CD4-positive, alpha-beta T cell (primary cell): Measurements from ENCODE around the gene ARL15. TPM values are rescaled to one million over a fixed set of nuclear protein-coding genes. Genes with fewer than 3 reads are reported as not detected.

Source experiments
- ATAC-seq: fragments of 200-7000 bp; cut with Tn5 transposase; one replicate; pipeline ENCODE4 v1.10.0; 2022; ENCODE audit warnings: mild to moderate bottlenecking; ENCODE audit not compliant: poor library complexity
- CTCF ChIA-PET: fragments of 350-600 bp; sonication (Branson Sonifier 250); formaldehyde crosslinking; loops from one replicate; lab custom pipeline; 2021; ENCODE audit warnings: antibody characterized with exemption, inconsistent platforms; lab: Charles Lee
- POLR2A ChIA-PET: fragments of 350-600 bp; sonication (Branson Sonifier 250); formaldehyde crosslinking; loops from one replicate; lab custom pipeline; 2021; ENCODE audit warnings: antibody characterized with exemption, inconsistent platforms; lab: Charles Lee
- DNase-seq, 14 experiments: peaks; one replicate each; pipeline ENCODE4 v3.0.0-alpha.2; 2013 to 2020; ENCODE audit warnings: mixed read lengths in 2 of 14
- H3K27ac ChIP-seq, 2 donors: one replicate each; pipeline versions ENCODE4 v1.5.1 to v1.7.0; 2013; ENCODE audit warnings: low read length in 2 of 2, low read depth in 1 of 2, mild to moderate bottlenecking in 1 of 2
- H3K27me3 ChIP-seq, 2 experiments: 1 replicate in 1 of 2; 2 replicates in 1 of 2; pipeline versions ENCODE4 v1.6.1 to v1.7.0; 2013; ENCODE audit warnings: low read length in 2 of 2, control low read depth in 1 of 2, mild to moderate bottlenecking in 1 of 2, moderate library complexity in 1 of 2; ENCODE audit not compliant: insufficient read depth in 2 of 2, control insufficient read depth in 1 of 2
- H3K36me3 ChIP-seq: one replicate; pipeline ENCODE4 v1.6.1; 2013; ENCODE audit warnings: low read length, control low read depth; ENCODE audit not compliant: insufficient read depth
- H3K4me1 ChIP-seq: one replicate; pipeline ENCODE4 v1.6.1; 2013; ENCODE audit warnings: low read length, control low read depth; ENCODE audit not compliant: insufficient read depth
- H3K4me3 ChIP-seq: one replicate; pipeline ENCODE4 v1.5.1; 2013; ENCODE audit warnings: mild to moderate bottlenecking, low read length, moderate library complexity
- H3K9me3 ChIP-seq, 2 experiments: 1 replicate in 1 of 2; 2 replicates in 1 of 2; pipeline versions ENCODE4 v1.6.1 to v1.7.0; 2013; ENCODE audit warnings: low read length in 2 of 2, mild to moderate bottlenecking in 2 of 2, control low read depth in 1 of 2, moderate library complexity in 1 of 2; ENCODE audit not compliant: control insufficient read depth in 1 of 2, insufficient read depth in 1 of 2
- H3K27ac Mint-ChIP-seq: one replicate; pipeline ENCODE4 v1.8.0; 2020; ENCODE audit warnings: mixed read lengths
- H3K27me3 Mint-ChIP-seq: one replicate; pipeline ENCODE4 v1.8.0; 2021; ENCODE audit warnings: mixed read lengths
- H3K36me3 Mint-ChIP-seq: one replicate; pipeline ENCODE4 v1.8.0; 2021; ENCODE audit warnings: low read depth, mixed read lengths
- H3K4me1 Mint-ChIP-seq: one replicate; pipeline ENCODE4 v1.8.0; 2021; ENCODE audit warnings: low read depth, mixed read lengths
- H3K4me3 Mint-ChIP-seq: one replicate; pipeline ENCODE4 v1.8.0; 2020; ENCODE audit warnings: mild to moderate bottlenecking, mixed read lengths
- H3K9me3 Mint-ChIP-seq: one replicate; pipeline ENCODE4 v1.8.0; 2020; ENCODE audit warnings: mixed read lengths
- CTCF ChIP-seq: fragments of 200-600 bp; IDR thresholded peaks from one replicate; pipeline ENCODE4 v1.8.0; 2022; ENCODE audit warnings: antibody characterized with exemption, mild to moderate bottlenecking
- intact Hi-C, 2 experiments: fragments of 100-400 bp; cut with DNase I in 1 of 2; cut with micrococcal nuclease in 1 of 2; formaldehyde crosslinking; loops; one replicate each; pipeline versions ENCODE4 v1.15.1 to v1.9.0; 2023 to 2025; cut with DNase I, micrococcal nuclease
- total RNA-seq, 174 experiments: library from RNA in 2 of 174; stranded (reverse) in 2 of 174; gene quantifications; one replicate each; pipeline ENCODE4 v1.2.3 and lab custom pipeline; 2021 to 2026

The ARL15 gene
- total RNA-seq, 2 experiments from 2014 or later = 9.1 to 10.6 TPM

- Histone ChIP-seq H3K27me3 (no peaks in the 10 kb centered on the region), H3K9me3 (no peaks in the 10 kb centered on the region)
- intact Hi-C loops = loop anchor here in 1 of 2 experiments (5.0 kb wide), 1 partner anchor 1267 kb away; no protein-coding TSS in a partner anchor
Measured at GRCh38 chr5:54214722-54215121, 95.7 kb downstream of the ARL15 start.

GRCh38 chr5:54212331-54212730 is 98.0 kb downstream of the ARL15 start:
- POLR2A ChIA-PET = interaction anchor here (1.2 kb wide), 1 partner anchor 15 kb away, joined by 3 read pairs; no protein-coding TSS in a partner anchor
- intact Hi-C loops = no loop called here

More at GRCh38 chr5:54214722-54215121, 95.7 kb downstream of the ARL15 start:
- H3K36me3 Mint-ChIP-seq = no peaks in the 10 kb centered on the region
- POLR2A ChIA-PET = no interaction called here
- Histone ChIP-seq H3K36me3 (no peaks in the 10 kb centered on the region), H3K27ac (no peak overlapping the region), H3K4me1 (no peaks in the 10 kb centered on the region), H3K4me3 (no peak overlapping the region)
- H3K27ac Mint-ChIP-seq = no peak overlapping the region
- CTCF ChIA-PET = no interaction called here
- H3K4me1 Mint-ChIP-seq = peaks cover 28% of the 10 kb centered on the region
- no peak overlapping the region for H3K4me3 Mint-ChIP-seq
- ATAC-seq = no peak
- no peak for DNase-seq
- no peaks in the 10 kb centered on the region for H3K9me3 Mint-ChIP-seq
- no peaks in the 10 kb centered on the region for H3K27me3 Mint-ChIP-seq
- TF ChIP-seq CTCF = no peak

GRCh38 chr5:54211912-54212311 is 98.5 kb downstream of the ARL15 start:
- H3K4me1 ChIP-seq = no peaks in the 10 kb centered on the region
- ChIA-PET CTCF (interaction anchor here (0.8 kb wide), 1 partner anchor 207 kb away, joined by 3 read pairs; no protein-coding TSS in a partner anchor), POLR2A (interaction anchor here (1.2 kb wide), 1 partner anchor 15 kb away, joined by 3 read pairs; no protein-coding TSS in a partner anchor)
- no peak overlapping the region for H3K27ac ChIP-seq
- H3K27me3 ChIP-seq = no peaks in the 10 kb centered on the region
- ATAC-seq (no peak), DNase-seq (no peak)
- Mint-ChIP-seq H3K4me1 (peaks cover 41% of the 10 kb centered on the region), H3K9me3 (no peaks in the 10 kb centered on the region), H3K27ac (no peak overlapping the region), H3K4me3 (no peak overlapping the region), H3K36me3 (peaks cover 3% of the 10 kb centered on the region), H3K27me3 (no peaks in the 10 kb centered on the region)
- no peaks in the 10 kb centered on the region for H3K9me3 ChIP-seq
- intact Hi-C loops = no loop called here
- H3K36me3 ChIP-seq = no peaks in the 10 kb centered on the region
- no peak for TF ChIP-seq CTCF
- no peak overlapping the region for H3K4me3 ChIP-seq

More at GRCh38 chr5:54212331-54212730, 98.0 kb downstream of the ARL15 start:
- peaks cover under 1% of the 10 kb centered on the region for H3K36me3 Mint-ChIP-seq
- DNase-seq = no peak
- no peaks in the 10 kb centered on the region for H3K27me3 Mint-ChIP-seq
- TF ChIP-seq CTCF = no peak
- peaks cover 36% of the 10 kb centered on the region for H3K4me1 Mint-ChIP-seq
- H3K4me3 Mint-ChIP-seq = no peak overlapping the region
- no peak overlapping the region for H3K4me3 ChIP-seq
- no peaks in the 10 kb centered on the region for H3K9me3 ChIP-seq
- H3K27ac ChIP-seq = no peak overlapping the region
- H3K4me1 ChIP-seq = no peaks in the 10 kb centered on the region
- no peaks in the 10 kb centered on the region for H3K36me3 ChIP-seq
- CTCF ChIA-PET = no interaction called here
- H3K27me3 ChIP-seq = no peaks in the 10 kb centered on the region
- no peak for ATAC-seq
- no peak overlapping the region for H3K27ac Mint-ChIP-seq
- no peaks in the 10 kb centered on the region for H3K9me3 Mint-ChIP-seq
